Measurements from ENCODE around the gene PEA15.

GRCh38 chr1:160186246-160186645, 18.9 kb upstream of the PEA15 start:
- TF ChIP-seq FOS (IDR thresholded peaks at IDR 0.05; ENCODE audit: borderline replicate concordance, extremely low read depth, insufficient read length) (no peak), ESRRA (IDR thresholded peaks at IDR 0.05; ENCODE audit: low read length) (no peak), RFX5 (IDR thresholded peaks at IDR 0.05; ENCODE audit: low read depth, low read length) (no peak), CTCF (IDR thresholded peaks at IDR 0.05 in 2 of 3, conservative IDR thresholded peaks at IDR 0.05 in 1 of 3; ENCODE audit: control insufficient read depth in 2 of 3, extremely low read depth in 1 of 3, insufficient read depth in 1 of 3, low read depth in 3 of 3, low read length in 3 of 3) (no peak), CHD4 (IDR thresholded peaks at IDR 0.05) (no peak), ATF3 (IDR thresholded peaks at IDR 0.05; ENCODE audit: borderline replicate concordance, extremely low read depth, low read depth, low read length) (no peak), LARP7 (IDR thresholded peaks at IDR 0.05) (no peak), FOXK2 (IDR thresholded peaks at IDR 0.05) (no peak), CHD2 (IDR thresholded peaks at IDR 0.05; ENCODE audit: borderline replicate concordance, low read depth, low read length) (no peak)
- TF ChIP-seq, protein P1, sequence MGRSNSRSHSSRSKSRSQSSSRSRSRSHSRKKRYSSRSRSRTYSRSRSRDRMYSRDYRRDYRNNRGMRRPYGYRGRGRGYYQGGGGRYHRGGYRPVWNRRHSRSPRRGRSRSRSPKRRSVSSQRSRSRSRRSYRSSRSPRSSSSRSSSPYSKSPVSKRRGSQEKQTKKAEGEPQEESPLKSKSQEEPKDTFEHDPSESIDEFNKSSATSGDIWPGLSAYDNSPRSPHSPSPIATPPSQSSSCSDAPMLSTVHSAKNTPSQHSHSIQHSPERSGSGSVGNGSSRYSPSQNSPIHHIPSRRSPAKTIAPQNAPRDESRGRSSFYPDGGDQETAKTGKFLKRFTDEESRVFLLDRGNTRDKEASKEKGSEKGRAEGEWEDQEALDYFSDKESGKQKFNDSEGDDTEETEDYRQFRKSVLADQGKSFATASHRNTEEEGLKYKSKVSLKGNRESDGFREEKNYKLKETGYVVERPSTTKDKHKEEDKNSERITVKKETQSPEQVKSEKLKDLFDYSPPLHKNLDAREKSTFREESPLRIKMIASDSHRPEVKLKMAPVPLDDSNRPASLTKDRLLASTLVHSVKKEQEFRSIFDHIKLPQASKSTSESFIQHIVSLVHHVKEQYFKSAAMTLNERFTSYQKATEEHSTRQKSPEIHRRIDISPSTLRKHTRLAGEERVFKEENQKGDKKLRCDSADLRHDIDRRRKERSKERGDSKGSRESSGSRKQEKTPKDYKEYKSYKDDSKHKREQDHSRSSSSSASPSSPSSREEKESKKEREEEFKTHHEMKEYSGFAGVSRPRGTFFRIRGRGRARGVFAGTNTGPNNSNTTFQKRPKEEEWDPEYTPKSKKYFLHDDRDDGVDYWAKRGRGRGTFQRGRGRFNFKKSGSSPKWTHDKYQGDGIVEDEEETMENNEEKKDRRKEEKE (IDR thresholded peaks at IDR 0.05) = no peak

Measured in GM12878 (cell line).